Peyer's patch (tissue), 4 donors: ENCODE data around the gene FAM185A. TPM values are rescaled to one million over a fixed set of nuclear protein-coding genes. Genes with fewer than 3 reads are reported as not detected.

Experiments used
- DNase-seq, 3 donors: peaks; one replicate each; pipeline ENCODE4 v3.0.0-alpha.2; 2017 to 2019
- H3K27ac ChIP-seq, 4 donors: fragments of 200-600 bp; sonication (generic); one replicate each; pipeline ENCODE4 v1.5.1; 2016 to 2019
- H3K27me3 ChIP-seq, 2 donors: fragments of 200-600 bp; sonication (generic); one replicate each; pipeline ENCODE4 v1.5.1; 2019
- H3K36me3 ChIP-seq, 3 donors: fragments of 200-600 bp; sonication (generic); one replicate each; pipeline ENCODE4 v1.5.1; 2016 to 2019
- H3K4me1 ChIP-seq, 4 donors: fragments of 200-600 bp; sonication (generic); one replicate each; pipeline ENCODE4 v1.5.1; 2016 to 2019
- H3K4me3 ChIP-seq, 4 donors: fragments of 200-600 bp; sonication (generic); 1 replicate in 3 of 4; 2 replicates in 1 of 4; pipeline ENCODE4 v1.5.1; 2016 to 2019; ENCODE audit warnings: mild to moderate bottlenecking in 1 of 4
- H3K9me3 ChIP-seq, 4 donors: fragments of 200-600 bp; sonication (generic); one replicate each; pipeline ENCODE4 v1.5.1; 2016 to 2019; ENCODE audit warnings: mild to moderate bottlenecking in 1 of 4
- POLR2A ChIP-seq, 2 donors: fragments of 450-650 bp; IDR thresholded peaks; one replicate each; pipeline ENCODE4 v1.5.1; 2017; ENCODE audit warnings: antibody characterized with exemption in 2 of 2, mild to moderate bottlenecking in 2 of 2, moderate library complexity in 2 of 2
- small RNA-seq, 2 donors: library from RNA; depleted of rRNA; stranded (forward); fragments of <200 nt; gene quantifications; one replicate each; pipeline ENCODE3, GENCODE V24; 2016
- total RNA-seq, 4 donors: library from RNA; depleted of rRNA; stranded (reverse); fragments of >200 nt; gene quantifications; one replicate each; pipeline ENCODE4 v1.1.0, GENCODE V29; 2016
- TF ChIP-seq, protein P1 (sequence below), 6 experiments: fragments of 450-650 bp in 4 of 6; fragments of 200-600 bp in 2 of 6; sonication (generic) in 1 of 6; IDR thresholded peaks; one replicate each; pipeline ENCODE4 v1.5.1; 2017 to 2019; ENCODE audit warnings: antibody characterized with exemption in 6 of 6, mild to moderate bottlenecking in 3 of 6, moderate library complexity in 1 of 6

FAM185A gene
- total RNA-seq, 4 donors from 2014 or later = 14.0 to 28.9 (median 26.9) TPM

DNA sequence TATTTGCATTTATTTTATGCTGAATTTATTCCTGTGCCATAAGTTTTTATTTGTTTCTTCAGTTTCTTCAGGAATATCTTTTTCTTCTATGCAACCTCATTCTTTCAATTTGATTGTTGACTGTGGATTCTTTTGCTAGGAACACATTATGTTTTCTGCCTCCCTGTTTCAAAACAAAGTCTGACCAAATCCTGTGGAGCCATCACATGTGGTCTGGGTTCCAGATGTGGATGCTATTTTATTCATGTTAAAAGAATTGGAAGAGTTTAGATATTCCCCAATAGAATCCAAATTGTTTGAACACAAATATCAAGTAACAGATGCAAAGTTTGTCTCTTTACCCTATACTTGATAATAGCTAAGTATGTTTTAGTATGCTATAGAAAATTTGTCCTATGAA, 107.2 kb downstream of the FAM185A start:
- Histone ChIP-seq H3K9me3 (no peaks in the 10 kb centered on the region), H3K4me3 (no peak overlapping the region), H3K36me3 (no peaks in the 10 kb centered on the region), H3K4me1 (no peaks in the 10 kb centered on the region), H3K27me3 (no peaks in the 10 kb centered on the region), H3K27ac (no peak overlapping the region)
- DNase-seq = no peak
- no peak for TF ChIP-seq POLR2A (IDR thresholded peaks at IDR 0.05)
- TF ChIP-seq, protein P1, sequence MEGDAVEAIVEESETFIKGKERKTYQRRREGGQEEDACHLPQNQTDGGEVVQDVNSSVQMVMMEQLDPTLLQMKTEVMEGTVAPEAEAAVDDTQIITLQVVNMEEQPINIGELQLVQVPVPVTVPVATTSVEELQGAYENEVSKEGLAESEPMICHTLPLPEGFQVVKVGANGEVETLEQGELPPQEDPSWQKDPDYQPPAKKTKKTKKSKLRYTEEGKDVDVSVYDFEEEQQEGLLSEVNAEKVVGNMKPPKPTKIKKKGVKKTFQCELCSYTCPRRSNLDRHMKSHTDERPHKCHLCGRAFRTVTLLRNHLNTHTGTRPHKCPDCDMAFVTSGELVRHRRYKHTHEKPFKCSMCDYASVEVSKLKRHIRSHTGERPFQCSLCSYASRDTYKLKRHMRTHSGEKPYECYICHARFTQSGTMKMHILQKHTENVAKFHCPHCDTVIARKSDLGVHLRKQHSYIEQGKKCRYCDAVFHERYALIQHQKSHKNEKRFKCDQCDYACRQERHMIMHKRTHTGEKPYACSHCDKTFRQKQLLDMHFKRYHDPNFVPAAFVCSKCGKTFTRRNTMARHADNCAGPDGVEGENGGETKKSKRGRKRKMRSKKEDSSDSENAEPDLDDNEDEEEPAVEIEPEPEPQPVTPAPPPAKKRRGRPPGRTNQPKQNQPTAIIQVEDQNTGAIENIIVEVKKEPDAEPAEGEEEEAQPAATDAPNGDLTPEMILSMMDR (IDR thresholded peaks at IDR 0.05) = no peak

Small RNA genes lying within 50 kb of the gene (small RNA-seq; reads per million reads assigned to genes)
- 0 reads per million in 2 donors for gene RNU6-1136P

Other genes with a start within 250 kb of the FAM185A start
- gene RASA4B, start 231.2 kb upstream of the FAM185A start, total RNA-seq = 10 to 100 TPM; 31.3 to 90.8 (median 40.7) TPM
- 10 to 100 TPM; 12.6 to 43.9 (median 26.9) TPM for gene UPK3BL2, start 205.3 kb upstream of the FAM185A start, total RNA-seq
- not detected for gene SPDYE2, start 197.8 kb upstream of the FAM185A start, total RNA-seq
- 10 to 100 TPM; 19.8 to 58.9 (median 51.0) TPM for gene POLR2J3, start 176.4 kb upstream of the FAM185A start, total RNA-seq
- 100 to 1,000 TPM in 2 of 4 donors, 10 to 100 TPM in 2; 43.8 to 187 (median 123) TPM for gene RASA4, start 132.2 kb upstream of the FAM185A start, total RNA-seq
- gene UPK3BL1, start 106.2 kb upstream of the FAM185A start, total RNA-seq = 10 to 100 TPM; 20.7 to 88.3 (median 41.8) TPM
- not detected for gene SPDYE2B, start 98.7 kb upstream of the FAM185A start, total RNA-seq
- 10 to 100 TPM in 1 of 4 donors, 1 to 10 TPM in 3; 2.6 to 27.4 (median 5.3) TPM for gene POLR2J2, start 77.3 kb upstream of the FAM185A start, total RNA-seq
- gene LRRC17, start 164.0 kb downstream of the FAM185A start, total RNA-seq = 1 to 10 TPM in 3 of 4 donors, under 1 TPM in 1; 0.40 to 5.8 (median 2.1) TPM